ENCODE measurements around the gene ID2.

DNA sequence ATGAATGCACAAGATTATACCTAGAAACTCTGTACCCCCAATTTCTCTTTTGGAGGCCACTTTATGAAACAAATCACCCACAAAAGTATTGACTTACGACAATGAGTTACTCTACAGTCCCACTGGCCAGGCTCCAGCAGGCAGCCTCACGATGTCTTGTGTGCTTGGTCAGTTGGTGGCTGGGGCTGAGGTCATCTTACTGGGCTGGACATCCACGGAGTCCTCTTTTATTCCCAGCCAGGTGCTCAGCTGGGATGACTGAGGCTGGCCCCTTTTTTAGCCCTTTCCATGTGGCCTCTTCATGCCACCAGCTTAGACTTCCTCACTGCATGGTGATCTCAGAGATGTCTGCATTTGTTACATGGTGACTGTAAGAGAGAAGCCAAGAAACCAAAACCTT, 8.9 kb upstream of the ID2 start:
- TF ChIP-seq POLR2AphosphoS5 (IDR thresholded peaks at IDR 0.05; ENCODE audit: low read depth, low read length) (no peak), SIN3A (IDR thresholded peaks at IDR 0.05; ENCODE audit: borderline replicate concordance, insufficient read depth, low read depth, low read length) (no peak)
- TF ChIP-seq, protein P1, sequence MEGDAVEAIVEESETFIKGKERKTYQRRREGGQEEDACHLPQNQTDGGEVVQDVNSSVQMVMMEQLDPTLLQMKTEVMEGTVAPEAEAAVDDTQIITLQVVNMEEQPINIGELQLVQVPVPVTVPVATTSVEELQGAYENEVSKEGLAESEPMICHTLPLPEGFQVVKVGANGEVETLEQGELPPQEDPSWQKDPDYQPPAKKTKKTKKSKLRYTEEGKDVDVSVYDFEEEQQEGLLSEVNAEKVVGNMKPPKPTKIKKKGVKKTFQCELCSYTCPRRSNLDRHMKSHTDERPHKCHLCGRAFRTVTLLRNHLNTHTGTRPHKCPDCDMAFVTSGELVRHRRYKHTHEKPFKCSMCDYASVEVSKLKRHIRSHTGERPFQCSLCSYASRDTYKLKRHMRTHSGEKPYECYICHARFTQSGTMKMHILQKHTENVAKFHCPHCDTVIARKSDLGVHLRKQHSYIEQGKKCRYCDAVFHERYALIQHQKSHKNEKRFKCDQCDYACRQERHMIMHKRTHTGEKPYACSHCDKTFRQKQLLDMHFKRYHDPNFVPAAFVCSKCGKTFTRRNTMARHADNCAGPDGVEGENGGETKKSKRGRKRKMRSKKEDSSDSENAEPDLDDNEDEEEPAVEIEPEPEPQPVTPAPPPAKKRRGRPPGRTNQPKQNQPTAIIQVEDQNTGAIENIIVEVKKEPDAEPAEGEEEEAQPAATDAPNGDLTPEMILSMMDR (IDR thresholded peaks at IDR 0.05), result no peak
- TF ChIP-seq, protein P2, sequence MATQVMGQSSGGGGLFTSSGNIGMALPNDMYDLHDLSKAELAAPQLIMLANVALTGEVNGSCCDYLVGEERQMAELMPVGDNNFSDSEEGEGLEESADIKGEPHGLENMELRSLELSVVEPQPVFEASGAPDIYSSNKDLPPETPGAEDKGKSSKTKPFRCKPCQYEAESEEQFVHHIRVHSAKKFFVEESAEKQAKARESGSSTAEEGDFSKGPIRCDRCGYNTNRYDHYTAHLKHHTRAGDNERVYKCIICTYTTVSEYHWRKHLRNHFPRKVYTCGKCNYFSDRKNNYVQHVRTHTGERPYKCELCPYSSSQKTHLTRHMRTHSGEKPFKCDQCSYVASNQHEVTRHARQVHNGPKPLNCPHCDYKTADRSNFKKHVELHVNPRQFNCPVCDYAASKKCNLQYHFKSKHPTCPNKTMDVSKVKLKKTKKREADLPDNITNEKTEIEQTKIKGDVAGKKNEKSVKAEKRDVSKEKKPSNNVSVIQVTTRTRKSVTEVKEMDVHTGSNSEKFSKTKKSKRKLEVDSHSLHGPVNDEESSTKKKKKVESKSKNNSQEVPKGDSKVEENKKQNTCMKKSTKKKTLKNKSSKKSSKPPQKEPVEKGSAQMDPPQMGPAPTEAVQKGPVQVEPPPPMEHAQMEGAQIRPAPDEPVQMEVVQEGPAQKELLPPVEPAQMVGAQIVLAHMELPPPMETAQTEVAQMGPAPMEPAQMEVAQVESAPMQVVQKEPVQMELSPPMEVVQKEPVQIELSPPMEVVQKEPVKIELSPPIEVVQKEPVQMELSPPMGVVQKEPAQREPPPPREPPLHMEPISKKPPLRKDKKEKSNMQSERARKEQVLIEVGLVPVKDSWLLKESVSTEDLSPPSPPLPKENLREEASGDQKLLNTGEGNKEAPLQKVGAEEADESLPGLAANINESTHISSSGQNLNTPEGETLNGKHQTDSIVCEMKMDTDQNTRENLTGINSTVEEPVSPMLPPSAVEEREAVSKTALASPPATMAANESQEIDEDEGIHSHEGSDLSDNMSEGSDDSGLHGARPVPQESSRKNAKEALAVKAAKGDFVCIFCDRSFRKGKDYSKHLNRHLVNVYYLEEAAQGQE (IDR thresholded peaks at IDR 0.05; ENCODE audit: insufficient read depth in 1 of 2, low read depth in 2 of 2, low read length in 1 of 2), result no peak
